ENCODE results near the gene LPAR1. TPM values are rescaled to one million over a fixed set of nuclear protein-coding genes. Genes with fewer than 3 reads are reported as not detected.

LPAR1 gene
- total RNA-seq, 1 donor from 2014 or later, result 8.5 TPM

DNA sequence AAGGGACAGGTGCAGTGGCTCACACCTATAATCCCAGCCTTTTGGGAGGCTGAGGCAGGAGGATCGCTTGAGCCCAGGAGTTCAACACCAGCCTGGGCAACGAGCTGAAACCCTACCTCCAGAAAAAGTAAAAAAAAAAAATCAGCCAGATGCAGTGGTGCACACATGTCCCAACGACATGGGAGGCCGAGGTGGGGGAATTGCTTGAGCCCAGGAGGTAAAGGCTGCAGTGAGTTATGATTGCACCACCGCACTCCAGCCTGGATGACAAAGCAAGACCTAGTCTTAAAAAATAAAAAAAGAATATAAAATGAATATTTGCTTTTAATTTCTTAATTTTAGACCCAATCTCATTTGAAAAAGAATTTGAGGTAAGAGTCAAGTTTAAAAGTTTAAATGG, 143.5 kb downstream of the LPAR1 start:
- no peak for DNase-seq (ENCODE audit: low read depth)
- no peak overlapping the region for H3K4me3 ChIP-seq (ENCODE audit: low read depth, low read length)
- TF ChIP-seq, protein P1, sequence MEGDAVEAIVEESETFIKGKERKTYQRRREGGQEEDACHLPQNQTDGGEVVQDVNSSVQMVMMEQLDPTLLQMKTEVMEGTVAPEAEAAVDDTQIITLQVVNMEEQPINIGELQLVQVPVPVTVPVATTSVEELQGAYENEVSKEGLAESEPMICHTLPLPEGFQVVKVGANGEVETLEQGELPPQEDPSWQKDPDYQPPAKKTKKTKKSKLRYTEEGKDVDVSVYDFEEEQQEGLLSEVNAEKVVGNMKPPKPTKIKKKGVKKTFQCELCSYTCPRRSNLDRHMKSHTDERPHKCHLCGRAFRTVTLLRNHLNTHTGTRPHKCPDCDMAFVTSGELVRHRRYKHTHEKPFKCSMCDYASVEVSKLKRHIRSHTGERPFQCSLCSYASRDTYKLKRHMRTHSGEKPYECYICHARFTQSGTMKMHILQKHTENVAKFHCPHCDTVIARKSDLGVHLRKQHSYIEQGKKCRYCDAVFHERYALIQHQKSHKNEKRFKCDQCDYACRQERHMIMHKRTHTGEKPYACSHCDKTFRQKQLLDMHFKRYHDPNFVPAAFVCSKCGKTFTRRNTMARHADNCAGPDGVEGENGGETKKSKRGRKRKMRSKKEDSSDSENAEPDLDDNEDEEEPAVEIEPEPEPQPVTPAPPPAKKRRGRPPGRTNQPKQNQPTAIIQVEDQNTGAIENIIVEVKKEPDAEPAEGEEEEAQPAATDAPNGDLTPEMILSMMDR (conservative IDR thresholded peaks at IDR 0.05; ENCODE audit: low read depth, low read length), result no peak

GRCh38 chr9:110892689-110893088, 145.6 kb downstream of the LPAR1 start:
- DNase-seq (ENCODE audit: low read depth), result no peak
- TF ChIP-seq, protein P1 (conservative IDR thresholded peaks at IDR 0.05; ENCODE audit: low read depth, low read length), result no peak
- H3K4me3 ChIP-seq (ENCODE audit: low read depth, low read length), result no peak overlapping the region

DNA sequence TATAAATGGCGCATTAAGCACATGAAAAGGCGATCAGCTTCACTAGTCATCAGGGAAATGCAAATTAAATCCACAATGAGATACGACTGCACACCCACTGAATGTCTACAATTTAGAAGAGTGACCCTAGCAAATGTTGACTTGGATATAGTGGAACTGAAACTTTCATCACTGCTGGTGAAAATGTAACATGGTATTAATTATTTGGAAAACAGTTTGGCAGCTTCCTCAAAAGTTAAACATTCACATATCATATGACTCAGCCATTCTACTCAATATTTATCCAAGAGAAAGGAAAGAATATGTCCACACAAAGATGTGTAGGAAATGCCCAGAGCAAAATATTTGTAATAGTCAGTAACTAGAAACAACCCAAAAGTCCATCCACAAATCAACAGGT, 146.5 kb downstream of the LPAR1 start:
- DNase-seq (ENCODE audit: low read depth), result peak; percentile 30

DNA sequence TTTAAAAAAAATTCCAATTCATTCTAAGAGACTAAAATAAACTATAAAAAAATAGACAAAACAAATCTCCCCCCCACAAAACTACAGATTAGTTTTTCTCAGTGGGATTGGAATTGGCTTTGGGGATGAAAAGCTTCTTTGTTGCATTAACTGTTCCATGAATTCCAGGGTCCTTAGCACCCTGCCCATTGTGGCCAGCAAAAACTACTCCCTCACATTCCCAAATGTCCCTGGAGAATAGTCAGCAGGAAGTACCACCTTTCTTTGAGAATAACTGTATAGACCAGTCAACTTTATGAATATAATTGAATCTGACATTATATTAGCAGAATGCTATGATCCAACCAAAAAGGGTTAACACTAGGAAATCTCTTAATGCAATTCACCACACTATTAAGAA, 147.9 kb downstream of the LPAR1 start:
- no peak for DNase-seq (ENCODE audit: low read depth)

More for the DNA sequence above, 146.5 kb downstream of the LPAR1 start:
- H3K4me3 ChIP-seq (ENCODE audit: low read depth, low read length), result no peak overlapping the region
- TF ChIP-seq, protein P1 (conservative IDR thresholded peaks at IDR 0.05; ENCODE audit: low read depth, low read length), result no peak

DNA sequence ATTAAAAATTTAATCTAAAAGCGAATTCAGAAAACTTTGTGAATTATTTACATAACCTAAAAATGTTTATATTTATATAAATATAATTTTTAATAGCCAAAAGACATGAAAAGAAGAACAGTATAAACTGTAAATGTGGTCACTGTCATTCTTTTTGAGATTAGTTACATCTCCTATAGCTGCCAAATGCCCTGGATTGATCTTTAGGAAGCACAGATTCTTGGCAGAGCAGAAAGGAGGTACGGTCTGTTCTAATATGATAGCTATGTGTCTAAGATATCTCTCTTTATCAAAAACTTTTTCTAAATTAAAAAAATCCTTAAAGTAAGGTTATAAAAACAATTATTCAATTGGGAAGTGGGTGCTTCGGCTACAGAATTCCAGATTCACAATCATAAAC, 151.0 kb downstream of the LPAR1 start:
- TF ChIP-seq, protein P1 (conservative IDR thresholded peaks at IDR 0.05; ENCODE audit: low read depth, low read length), result no peak
- H3K4me3 ChIP-seq (ENCODE audit: low read depth, low read length), result no peak overlapping the region

More for the DNA sequence above, 147.9 kb downstream of the LPAR1 start:
- TF ChIP-seq, protein P1 (conservative IDR thresholded peaks at IDR 0.05; ENCODE audit: low read depth, low read length), result no peak
- no peak overlapping the region for H3K4me3 ChIP-seq (ENCODE audit: low read depth, low read length)

DNA sequence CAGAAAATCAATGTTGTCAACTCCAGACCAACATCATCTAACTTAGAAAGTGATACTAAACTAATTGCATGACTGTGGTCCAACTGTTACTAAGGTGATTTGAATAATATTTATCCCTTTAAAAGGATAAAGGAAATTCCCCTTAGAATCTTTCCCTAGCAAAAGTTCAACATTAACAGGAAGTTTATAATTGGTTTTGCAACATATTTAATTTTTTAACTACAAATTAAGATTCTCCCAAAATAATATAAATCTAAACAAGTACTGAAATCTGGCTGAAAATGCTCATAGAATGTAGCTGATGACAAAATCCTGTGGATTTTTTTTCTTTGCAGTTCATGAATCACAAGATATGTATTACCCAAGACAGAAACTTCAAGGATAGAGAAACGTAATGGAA, 151.4 kb downstream of the LPAR1 start:
- DNase-seq (ENCODE audit: low read depth), result peak; percentile 10
- no peak overlapping the region for H3K4me3 ChIP-seq (ENCODE audit: low read depth, low read length)
- TF ChIP-seq, protein P1 (conservative IDR thresholded peaks at IDR 0.05; ENCODE audit: low read depth, low read length), result no peak

More for the DNA sequence above, 151.0 kb downstream of the LPAR1 start:
- DNase-seq (ENCODE audit: low read depth), result no peak

- DNase-seq (ENCODE audit: low read depth), result no peak
- H3K4me3 ChIP-seq (ENCODE audit: low read depth, low read length), result no peak overlapping the region
- TF ChIP-seq, protein P1 (conservative IDR thresholded peaks at IDR 0.05; ENCODE audit: low read depth, low read length), result no peak
Observed at GRCh38 chr9:110880189-110880588, 158.1 kb downstream of the LPAR1 start.

Measured in epithelial cell of proximal tubule (primary cell).